Ishikawa (cell line): ENCODE data around the gene CORIN.

Experiments
- CEBPB ChIP-seq: IDR thresholded peaks from 2 replicates; pipeline ENCODE4 v1.6.1; 2012
- CREB1 ChIP-seq: IDR thresholded peaks from 2 replicates; pipeline ENCODE4 v1.6.1; 2012; ENCODE audit warnings: low read depth
- EGR1 ChIP-seq: IDR thresholded peaks from 2 replicates; pipeline ENCODE4 v1.6.1; 2012
- EP300 ChIP-seq: IDR thresholded peaks from 2 replicates; pipeline ENCODE4 v1.6.1; 2012; ENCODE audit warnings: borderline replicate concordance
- FOXM1 ChIP-seq: IDR thresholded peaks from 2 replicates; pipeline ENCODE4 v1.6.1; 2012; ENCODE audit warnings: low read depth, borderline replicate concordance
- MAX ChIP-seq: IDR thresholded peaks from 2 replicates; pipeline ENCODE4 v1.6.1; 2012
- NFIC ChIP-seq: IDR thresholded peaks from 2 replicates; pipeline ENCODE4 v1.6.1; 2012
- RAD21 ChIP-seq: IDR thresholded peaks from 2 replicates; pipeline ENCODE4 v1.6.1; 2012; ENCODE audit warnings: low read depth
- REST ChIP-seq: IDR thresholded peaks from 2 replicates; pipeline ENCODE4 v1.6.1; 2012; ENCODE audit warnings: low read depth, mild to moderate bottlenecking
- TAF1 ChIP-seq: IDR thresholded peaks from 2 replicates; pipeline ENCODE4 v1.6.1; 2012; ENCODE audit warnings: low read depth, mild to moderate bottlenecking
- TCF12 ChIP-seq: IDR thresholded peaks from 2 replicates; pipeline ENCODE4 v1.6.1; 2012; ENCODE audit warnings: low read depth
- TEAD4 ChIP-seq: IDR thresholded peaks from 2 replicates; pipeline ENCODE4 v1.6.1; 2012
- USF1 ChIP-seq: IDR thresholded peaks from 2 replicates; pipeline ENCODE4 v1.6.1; 2012
- YY1 ChIP-seq: IDR thresholded peaks from 2 replicates; pipeline ENCODE4 v1.6.1; 2012; ENCODE audit warnings: low read depth
- ZBTB7A ChIP-seq: IDR thresholded peaks from 2 replicates; pipeline ENCODE4 v1.6.1; 2012; ENCODE audit warnings: low read depth

The CORIN gene

GRCh38 chr4:47662975-47663374, 174.9 kb downstream of the CORIN start:
- TF ChIP-seq ZBTB7A: no peak
- no peak for TF ChIP-seq TEAD4
- no peak for TF ChIP-seq TAF1
- TF ChIP-seq REST: no peak
- TF ChIP-seq NFIC: no peak
- TF ChIP-seq USF1: no peak
- TF ChIP-seq FOXM1: no peak

- TF ChIP-seq TAF1 (no peak), MAX (no peak), USF1 (no peak), ZBTB7A (no peak), TEAD4 (no peak), EP300 (no peak), REST (no peak), CREB1 (no peak), TCF12 (no peak), YY1 (no peak), NFIC (no peak), FOXM1 (no peak), EGR1 (no peak)
Measured at GRCh38 chr4:47661741-47662140, 176.1 kb downstream of the CORIN start.

GRCh38 chr4:47659342-47659741, 178.5 kb downstream of the CORIN start:
- TF ChIP-seq TEAD4: no peak
- no peak for TF ChIP-seq CEBPB

- TF ChIP-seq CEBPB: no peak
- no peak for TF ChIP-seq YY1
- no peak for TF ChIP-seq MAX
- no peak for TF ChIP-seq TEAD4
- no peak for TF ChIP-seq USF1
- TF ChIP-seq EGR1: no peak
Measured at GRCh38 chr4:47654972-47655693, 182.7 kb downstream of the CORIN start.

- TF ChIP-seq RAD21 (no peak), TAF1 (no peak), MAX (no peak), CEBPB (no peak), TEAD4 (no peak), YY1 (no peak), ZBTB7A (no peak), USF1 (no peak), CREB1 (no peak), EGR1 (no peak), EP300 (no peak), NFIC (no peak), FOXM1 (no peak)
Measured at GRCh38 chr4:47652092-47652491, 185.8 kb downstream of the CORIN start.
